IPS-18c (cell line): ENCODE results near the gene LAMC2.

Source experiments
- H3K4me3 ChIP-seq: 2 replicates; pipeline ENCODE4 v1.7.0; 2013; ENCODE audit warnings: low read depth, mild to moderate bottlenecking, low read length, moderate library complexity; ENCODE audit not compliant: insufficient read depth
- H3K9me3 ChIP-seq: one replicate; pipeline ENCODE4 v1.6.1; 2013; ENCODE audit warnings: mild to moderate bottlenecking, low read length, moderate library complexity; ENCODE audit not compliant: control insufficient read depth, insufficient read depth

Gene LAMC2

GRCh38 chr1:183223467-183223866 is 37.4 kb downstream of the LAMC2 start:
- no peak overlapping the region for H3K4me3 ChIP-seq
- no peaks in the 10 kb centered on the region for H3K9me3 ChIP-seq

GRCh38 chr1:183226361-183226760 is 40.3 kb downstream of the LAMC2 start:
- no peak overlapping the region for H3K4me3 ChIP-seq
- H3K9me3 ChIP-seq = no peaks in the 10 kb centered on the region

- no peaks in the 10 kb centered on the region for H3K9me3 ChIP-seq
- no peak overlapping the region for H3K4me3 ChIP-seq
Measured at GRCh38 chr1:183226963-183227362, 40.9 kb downstream of the LAMC2 start.

DNA sequence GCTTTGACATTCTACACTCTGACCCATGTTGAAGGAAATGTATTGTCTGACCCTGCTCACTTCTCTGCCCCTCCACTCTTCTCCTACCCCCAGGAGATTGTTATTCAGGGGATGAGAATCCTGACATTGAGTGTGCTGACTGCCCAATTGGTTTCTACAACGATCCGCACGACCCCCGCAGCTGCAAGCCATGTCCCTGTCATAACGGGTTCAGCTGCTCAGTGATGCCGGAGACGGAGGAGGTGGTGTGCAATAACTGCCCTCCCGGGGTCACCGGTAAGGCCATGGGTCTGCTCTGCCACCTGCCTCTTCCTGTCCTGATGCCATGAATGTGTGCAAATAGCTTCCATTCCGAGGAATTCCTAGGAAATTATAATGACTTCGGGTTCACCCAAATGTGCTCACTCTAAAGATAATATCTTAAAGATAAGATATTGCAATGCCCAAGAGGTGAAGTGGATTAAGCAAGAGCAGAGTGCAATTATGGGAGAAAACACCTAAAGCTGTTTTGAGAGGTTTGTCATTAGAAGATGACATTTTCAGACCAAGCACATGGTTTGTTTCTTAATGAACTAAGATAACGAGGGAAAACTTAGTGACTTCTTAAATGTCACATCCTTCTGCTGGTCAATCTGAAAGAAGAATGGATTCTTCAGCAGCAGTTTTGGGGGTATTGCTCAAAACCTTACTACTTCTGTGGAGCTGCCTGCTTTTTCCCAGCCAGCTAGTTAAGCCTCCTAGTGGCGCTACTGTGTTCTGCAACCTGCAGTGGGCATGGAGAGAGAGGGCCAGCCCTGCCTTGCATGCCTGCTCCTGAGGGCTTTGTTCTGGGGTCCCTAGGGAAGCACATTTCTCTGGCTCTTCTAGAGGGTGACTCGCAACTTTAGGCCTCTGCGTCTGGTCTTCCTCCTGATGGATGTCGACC is 41.6 kb downstream of the LAMC2 start:
- H3K9me3 ChIP-seq = no peaks in the 10 kb centered on the region
- H3K4me3 ChIP-seq = no peak overlapping the region

- no peaks in the 10 kb centered on the region for H3K9me3 ChIP-seq
- H3K4me3 ChIP-seq = no peak overlapping the region
Measured at GRCh38 chr1:183228347-183229220, 42.5 kb downstream of the LAMC2 start.

DNA sequence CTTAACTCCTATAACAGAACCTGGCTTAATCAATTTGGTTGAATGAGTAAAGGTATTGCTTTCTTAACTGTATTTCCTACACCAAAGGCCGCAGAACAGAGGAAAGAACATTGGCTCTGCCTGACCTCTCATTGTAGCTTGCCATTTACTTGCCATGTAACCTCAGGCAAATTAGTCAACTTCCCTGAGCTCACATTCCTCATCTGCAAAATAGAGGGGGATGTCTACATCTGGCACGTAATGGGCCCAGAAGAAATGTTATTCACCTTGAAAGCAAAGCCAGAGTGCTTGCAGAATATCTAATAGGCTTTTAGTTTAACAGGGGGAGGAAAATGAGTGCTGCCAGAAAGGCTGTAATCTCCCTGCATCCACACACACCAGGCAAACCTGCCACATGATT is 44.3 kb downstream of the LAMC2 start:
- H3K4me3 ChIP-seq = no peak overlapping the region
- H3K9me3 ChIP-seq = no peaks in the 10 kb centered on the region

DNA sequence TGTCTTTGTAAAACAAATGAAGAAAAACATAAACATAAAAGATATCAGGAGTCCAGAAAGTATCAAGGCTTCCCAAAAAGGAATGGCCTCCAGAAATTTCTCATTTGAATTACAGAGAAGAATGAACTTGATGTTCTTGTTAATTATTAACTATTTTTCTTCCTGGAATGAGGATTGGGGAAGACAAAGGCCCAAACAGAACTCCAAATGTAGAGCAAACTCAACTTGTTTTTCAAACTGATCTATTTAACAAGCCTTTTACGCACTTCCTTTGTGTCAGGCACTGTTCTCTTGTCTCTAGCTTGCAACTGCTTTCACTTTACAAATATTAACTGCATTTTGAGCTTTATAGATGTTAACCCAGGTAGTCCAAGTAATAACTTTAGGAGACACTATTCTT is 45.5 kb downstream of the LAMC2 start:
- no peaks in the 10 kb centered on the region for H3K9me3 ChIP-seq
- H3K4me3 ChIP-seq = no peak overlapping the region

GRCh38 chr1:183233113-183233512 is 47.0 kb downstream of the LAMC2 start:
- H3K4me3 ChIP-seq = no peak overlapping the region; the same call in 1 of the 2 replicates
- no peaks in the 10 kb centered on the region for H3K9me3 ChIP-seq

DNA sequence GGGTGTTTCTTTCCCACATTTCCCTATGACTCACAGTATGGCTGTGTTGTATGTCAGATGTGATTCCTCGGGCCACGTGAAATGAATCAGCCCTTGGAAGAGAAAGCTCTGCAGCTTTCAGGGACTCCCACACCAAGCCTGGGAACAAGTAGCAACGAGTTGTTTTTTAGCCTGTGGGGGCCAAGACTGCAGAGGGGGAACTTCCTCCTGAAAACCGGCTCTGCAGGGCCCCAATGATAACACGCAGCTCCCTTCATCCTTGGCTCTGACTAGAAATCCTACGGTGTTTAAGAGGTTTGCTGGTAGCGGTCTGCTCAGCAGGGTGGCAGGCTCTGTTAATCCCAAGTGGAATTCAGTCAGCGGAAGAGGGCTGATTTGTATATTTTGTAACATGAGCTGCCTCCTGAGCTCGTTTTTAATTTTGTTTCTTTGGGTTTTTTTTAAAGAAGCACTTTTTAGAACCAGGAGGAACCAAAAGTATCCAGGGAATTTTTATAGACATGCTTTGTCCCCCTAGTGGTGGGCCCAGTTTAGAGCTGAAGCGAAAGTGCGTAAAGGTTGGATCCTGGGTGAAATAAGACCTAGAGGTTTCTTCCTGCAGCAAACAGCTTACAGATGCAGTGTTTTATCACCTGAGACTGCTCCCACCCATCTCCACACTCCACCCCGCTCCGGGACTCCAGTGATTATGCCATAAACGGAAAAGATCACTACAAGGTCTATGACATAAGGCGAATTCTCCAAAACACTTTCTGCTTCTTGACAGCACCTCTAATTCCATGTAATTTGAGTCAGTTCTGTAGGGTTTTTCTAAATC is 48.8 kb downstream of the LAMC2 start:
- no peaks in the 10 kb centered on the region for H3K9me3 ChIP-seq
- H3K4me3 ChIP-seq = no peak overlapping the region

DNA sequence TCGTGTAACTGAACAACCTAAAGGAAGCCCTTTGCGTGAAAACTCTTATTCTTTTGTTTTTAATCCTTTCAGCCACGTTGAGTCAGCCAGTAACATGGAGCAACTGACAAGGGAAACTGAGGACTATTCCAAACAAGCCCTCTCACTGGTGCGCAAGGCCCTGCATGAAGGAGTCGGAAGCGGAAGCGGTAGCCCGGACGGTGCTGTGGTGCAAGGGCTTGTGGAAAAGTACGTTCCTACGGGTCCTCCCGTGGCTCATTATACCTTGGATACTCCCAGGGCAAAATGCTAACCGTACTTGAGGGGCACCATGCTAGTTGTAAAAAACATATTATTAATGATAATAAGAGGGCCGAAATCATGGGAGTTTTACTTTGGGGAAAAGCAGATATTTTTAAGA is 49.4 kb downstream of the LAMC2 start:
- Histone ChIP-seq H3K4me3 (no peak overlapping the region), H3K9me3 (no peaks in the 10 kb centered on the region)

- no peaks in the 10 kb centered on the region for H3K9me3 ChIP-seq
- H3K4me3 ChIP-seq = no peak overlapping the region
Measured at GRCh38 chr1:183236158-183236725, 50.2 kb downstream of the LAMC2 start.

DNA sequence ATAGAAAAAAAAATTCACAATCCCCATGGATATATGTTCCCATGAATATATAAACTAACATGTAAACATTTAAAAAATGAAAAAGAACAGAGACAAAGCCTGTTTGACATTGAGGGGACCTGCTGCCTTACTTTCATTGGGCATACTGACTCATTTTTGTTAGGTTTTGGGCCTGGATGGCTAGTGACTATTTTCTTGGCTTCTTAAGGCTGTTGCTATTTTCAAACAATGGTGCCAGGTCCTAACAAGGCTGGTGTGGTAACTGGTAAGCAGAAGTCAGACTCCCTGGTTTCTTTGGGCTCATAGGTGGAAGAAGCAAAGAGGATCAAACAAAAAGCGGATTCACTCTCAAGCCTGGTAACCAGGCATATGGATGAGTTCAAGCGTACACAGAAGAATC is 51.0 kb downstream of the LAMC2 start:
- no peak overlapping the region for H3K4me3 ChIP-seq

GRCh38 chr1:183238071-183238470 is 52.0 kb downstream of the LAMC2 start:
- H3K4me3 ChIP-seq = no peak overlapping the region
- H3K9me3 ChIP-seq = no peaks in the 10 kb centered on the region

More for the DNA sequence above, 51.0 kb downstream of the LAMC2 start:
- no peaks in the 10 kb centered on the region for H3K9me3 ChIP-seq

DNA sequence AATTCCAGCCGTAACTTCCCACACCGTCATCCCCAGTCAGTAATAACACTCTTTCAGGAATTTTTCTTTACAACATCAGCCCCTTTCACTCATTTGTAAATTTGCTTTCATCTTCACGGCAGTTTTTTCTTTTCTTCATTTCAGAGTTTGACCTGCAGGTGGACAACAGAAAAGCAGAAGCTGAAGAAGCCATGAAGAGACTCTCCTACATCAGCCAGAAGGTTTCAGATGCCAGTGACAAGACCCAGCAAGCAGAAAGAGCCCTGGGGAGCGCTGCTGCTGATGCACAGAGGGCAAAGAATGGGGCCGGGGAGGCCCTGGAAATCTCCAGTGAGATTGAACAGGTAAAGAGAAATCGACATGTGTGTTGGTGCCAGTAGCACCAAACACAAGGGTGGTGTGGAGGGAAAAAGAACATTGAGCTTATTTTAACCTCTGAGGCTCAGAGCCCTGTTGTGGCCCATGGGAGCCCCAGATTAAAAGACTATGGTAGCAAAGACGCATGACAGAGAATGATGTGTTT is 53.2 kb downstream of the LAMC2 start:
- no peak overlapping the region for H3K4me3 ChIP-seq
- no peaks in the 10 kb centered on the region for H3K9me3 ChIP-seq

GRCh38 chr1:183239793-183240525 is 53.9 kb downstream of the LAMC2 start:
- Histone ChIP-seq H3K9me3 (no peaks in the 10 kb centered on the region), H3K4me3 (no peak overlapping the region)

- Histone ChIP-seq H3K9me3 (no peaks in the 10 kb centered on the region), H3K4me3 (no peak overlapping the region)
Measured at GRCh38 chr1:183240526-183240825, 54.4 kb downstream of the LAMC2 start.
